WTC11 (cell line): ENCODE data around the gene SPSB2. TPM values are rescaled to one million over a fixed set of nuclear protein-coding genes. Genes with fewer than 3 reads are reported as not detected.
A peak's percentile ranks its signal among the peaks of the same experiment; 100 is the strongest.

ENCODE experiments used
- ATAC-seq: fragments of 200-7000 bp; cut with Tn5 transposase; 2 replicates; pipeline ENCODE4 v1.10.0; 2021; ENCODE audit warnings: mild to moderate bottlenecking, moderate library complexity
- CTCF ChIA-PET: fragments of 300-600 bp; sonication (Branson Sonifier 250); formaldehyde crosslinking; loops from one replicate; lab custom pipeline; 2021; ENCODE audit warnings: antibody characterized with exemption; lab: Charles Lee
- POLR2A ChIA-PET: fragments of 350-600 bp; sonication (Branson Sonifier 250); formaldehyde crosslinking; loops from one replicate; lab custom pipeline; 2021; ENCODE audit warnings: antibody characterized with exemption; lab: Charles Lee
- DNase-seq: peaks from one replicate; pipeline ENCODE4 v3.0.0; 2021; ENCODE audit warnings: low spot score
- H3K27ac Mint-ChIP-seq: 2 replicates; pipeline ENCODE4 v1.8.0; 2021; ENCODE audit warnings: mixed read lengths
- H3K27me3 Mint-ChIP-seq: 2 replicates; pipeline ENCODE4 v1.8.0; 2021; ENCODE audit warnings: low read depth, mild to moderate bottlenecking, moderate library complexity, mixed read lengths
- H3K36me3 Mint-ChIP-seq: 2 replicates; pipeline ENCODE4 v1.8.0; 2021; ENCODE audit warnings: mixed read lengths
- H3K4me1 Mint-ChIP-seq: 2 replicates; pipeline ENCODE4 v1.8.0; 2022; ENCODE audit warnings: mixed read lengths
- H3K4me3 Mint-ChIP-seq: 2 replicates; pipeline ENCODE4 v1.8.0; 2021; ENCODE audit warnings: mild to moderate bottlenecking, moderate library complexity, mixed read lengths
- H3K9me3 Mint-ChIP-seq: 2 replicates; pipeline ENCODE4 v1.8.0; 2021; ENCODE audit warnings: mixed read lengths
- CBFB ChIP-seq: sonication (generic); formaldehyde crosslinking; IDR thresholded peaks from 2 replicates; pipeline ENCODE4 v1.8.1; 2022; ENCODE audit warnings: mild to moderate bottlenecking, low read depth, missing genetic modification reagents
- CREB1 ChIP-seq: sonication (generic); formaldehyde crosslinking; IDR thresholded peaks from 2 replicates; pipeline ENCODE4 v1.8.0; 2023; ENCODE audit warnings: mild to moderate bottlenecking, missing genetic modification reagents
- ETV6 ChIP-seq: sonication (generic); formaldehyde crosslinking; IDR thresholded peaks from 2 replicates; pipeline ENCODE4 v1.8.1; 2022; ENCODE audit warnings: mild to moderate bottlenecking, missing genetic modification reagents
- FOXK1 ChIP-seq: sonication (generic); formaldehyde crosslinking; IDR thresholded peaks from 2 replicates; pipeline ENCODE4 v1.8.0; 2022; ENCODE audit warnings: mild to moderate bottlenecking, moderate library complexity, missing genetic modification reagents
- GRHL2 ChIP-seq: fragments of 250-450 bp; sonication (Bioruptor Pico); IDR thresholded peaks from 2 replicates; pipeline ENCODE4 v1.8.0; 2022; ENCODE audit warnings: mild to moderate bottlenecking, moderate library complexity; ENCODE audit not compliant: insufficient replicate concordance, severe bottlenecking
- NFATC4 ChIP-seq: fragments of 250-450 bp; sonication (Bioruptor Pico); IDR thresholded peaks from 2 replicates; pipeline ENCODE4 v1.9.0; 2021; ENCODE audit warnings: mild to moderate bottlenecking
- NR3C1 ChIP-seq: sonication (generic); formaldehyde crosslinking; conservative IDR thresholded peaks from 2 replicates; pipeline ENCODE4 v1.8.1; 2023; ENCODE audit warnings: low read depth, mild to moderate bottlenecking, missing genetic modification reagents
- SOX15 ChIP-seq: fragments of 250-450 bp; sonication (Bioruptor Pico); IDR thresholded peaks from 2 replicates; pipeline ENCODE4 v1.9.0; 2021; ENCODE audit warnings: mild to moderate bottlenecking
- TEAD1 ChIP-seq: sonication (generic); formaldehyde crosslinking; IDR thresholded peaks from 2 replicates; pipeline ENCODE4 v1.8.0; 2022; ENCODE audit warnings: mild to moderate bottlenecking, missing genetic modification reagents
- ZNF219 ChIP-seq: sonication (generic); formaldehyde crosslinking; IDR thresholded peaks from 2 replicates; pipeline ENCODE4 v1.8.0; 2023; ENCODE audit warnings: missing genetic modification reagents, mild to moderate bottlenecking, borderline replicate concordance
- ZNF232 ChIP-seq: sonication (generic); formaldehyde crosslinking; IDR thresholded peaks from 2 replicates; pipeline ENCODE4 v1.8.0; 2022; ENCODE audit warnings: mild to moderate bottlenecking, missing genetic modification reagents
- ZNF423 ChIP-seq: fragments of 250-450 bp; sonication (Bioruptor Pico); IDR thresholded peaks from 2 replicates; pipeline ENCODE4 v2.1.2; 2022; ENCODE audit warnings: mild to moderate bottlenecking, moderate library complexity
- ZNF671 ChIP-seq: fragments of 250-450 bp; sonication (Bioruptor Pico); IDR thresholded peaks from 2 replicates; pipeline ENCODE4 v1.8.0; 2021; ENCODE audit warnings: mild to moderate bottlenecking
- total RNA-seq: library from RNA; stranded (reverse); gene quantifications from 3 replicates; pipeline ENCODE4 v1.2.3, GENCODE V29; 2021
- TF ChIP-seq, protein P1 (sequence below): sonication (generic); formaldehyde crosslinking; IDR thresholded peaks from 2 replicates; pipeline ENCODE4 v1.8.0; 2022; ENCODE audit warnings: missing genetic modification reagents
- TF ChIP-seq, protein P2 (sequence below): sonication (generic); formaldehyde crosslinking; IDR thresholded peaks from 2 replicates; pipeline ENCODE4 v1.8.1; 2023; ENCODE audit warnings: mild to moderate bottlenecking, moderate library complexity, missing genetic modification reagents
- TF ChIP-seq, protein P3 (sequence below): fragments of 200-600 bp; IDR thresholded peaks from 2 replicates; pipeline ENCODE4 v1.8.0; 2022; ENCODE audit warnings: antibody characterized with exemption
- TF ChIP-seq, protein P4 (sequence below): fragments of 250-450 bp; sonication (Bioruptor Pico); IDR thresholded peaks from 2 replicates; pipeline ENCODE4 v1.9.0; 2021; ENCODE audit warnings: mild to moderate bottlenecking
- TF ChIP-seq, protein P5 (sequence below): sonication (generic); formaldehyde crosslinking; IDR thresholded peaks from 2 replicates; pipeline ENCODE4 v1.8.0; 2022; ENCODE audit warnings: mild to moderate bottlenecking, missing genetic modification reagents
- TF ChIP-seq, protein P6 (sequence below): fragments of 250-450 bp; sonication (Bioruptor Pico); conservative IDR thresholded peaks from 2 replicates; pipeline ENCODE4 v1.9.0; 2021; ENCODE audit warnings: mild to moderate bottlenecking
- TF ChIP-seq, protein P7 (sequence below): sonication (generic); formaldehyde crosslinking; IDR thresholded peaks from 2 replicates; pipeline ENCODE4 v1.8.1; 2023; ENCODE audit warnings: mild to moderate bottlenecking, missing genetic modification reagents

The SPSB2 gene
- total RNA-seq, 1 experiment from 2014 or later: 25.5 TPM

DNA sequence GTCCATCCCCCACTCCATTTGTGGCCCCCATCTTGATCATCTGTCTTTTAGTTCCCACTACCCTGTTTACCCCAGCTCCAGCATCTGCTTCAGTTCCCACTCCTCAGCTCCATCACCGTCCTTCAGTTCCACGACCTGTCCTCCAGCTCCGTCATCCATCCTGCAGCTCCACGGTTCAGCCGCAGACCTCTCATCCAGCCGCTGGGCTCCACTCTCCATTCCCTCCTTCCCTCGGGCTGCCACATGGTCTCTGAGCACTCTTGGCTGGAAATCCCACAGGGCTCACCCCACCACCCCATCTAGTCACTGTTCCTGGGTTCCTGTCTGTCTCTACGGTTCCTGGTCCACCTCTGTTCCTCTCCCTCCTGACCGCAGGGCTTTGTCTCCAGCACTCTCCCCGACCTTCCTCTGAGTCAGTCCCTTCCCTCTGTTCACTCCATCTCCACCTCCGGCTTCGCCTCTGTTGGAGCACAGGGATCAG lies 48.2 kb downstream of the SPSB2 start:
- peaks cover 51% of the 10 kb centered on the region for H3K27me3 Mint-ChIP-seq
- POLR2A ChIA-PET: interaction anchor here (0.6 to 1.5 kb wide), 6 partner anchors 44 to 71 kb away, joined by 3 to 5 read pairs (median 4); partner anchors contain the start of gene PTMS
- H3K36me3 Mint-ChIP-seq: peaks cover 5% of the 10 kb centered on the region; the same call in 1 of the 2 replicates
- no peaks in the 10 kb centered on the region for H3K9me3 Mint-ChIP-seq
- TF ChIP-seq SOX15 (CRISPR knock-in tag) (no peak), ZNF671 (CRISPR knock-in tag) (no peak), ZNF423 (CRISPR knock-in tag) (no peak), ZNF219 (no peak), FOXK1 (CRISPR knock-in tag) (no peak), ETV6 (CRISPR knock-in tag) (no peak), GRHL2 (CRISPR knock-in tag) (no peak), NR3C1 (CRISPR knock-in tag) (no peak), TEAD1 (no peak), CREB1 (CRISPR knock-in tag) (no peak), CBFB (CRISPR knock-in tag) (no peak), ZNF232 (CRISPR knock-in tag) (no peak), NFATC4 (CRISPR knock-in tag) (no peak)
- TF ChIP-seq, protein P1, sequence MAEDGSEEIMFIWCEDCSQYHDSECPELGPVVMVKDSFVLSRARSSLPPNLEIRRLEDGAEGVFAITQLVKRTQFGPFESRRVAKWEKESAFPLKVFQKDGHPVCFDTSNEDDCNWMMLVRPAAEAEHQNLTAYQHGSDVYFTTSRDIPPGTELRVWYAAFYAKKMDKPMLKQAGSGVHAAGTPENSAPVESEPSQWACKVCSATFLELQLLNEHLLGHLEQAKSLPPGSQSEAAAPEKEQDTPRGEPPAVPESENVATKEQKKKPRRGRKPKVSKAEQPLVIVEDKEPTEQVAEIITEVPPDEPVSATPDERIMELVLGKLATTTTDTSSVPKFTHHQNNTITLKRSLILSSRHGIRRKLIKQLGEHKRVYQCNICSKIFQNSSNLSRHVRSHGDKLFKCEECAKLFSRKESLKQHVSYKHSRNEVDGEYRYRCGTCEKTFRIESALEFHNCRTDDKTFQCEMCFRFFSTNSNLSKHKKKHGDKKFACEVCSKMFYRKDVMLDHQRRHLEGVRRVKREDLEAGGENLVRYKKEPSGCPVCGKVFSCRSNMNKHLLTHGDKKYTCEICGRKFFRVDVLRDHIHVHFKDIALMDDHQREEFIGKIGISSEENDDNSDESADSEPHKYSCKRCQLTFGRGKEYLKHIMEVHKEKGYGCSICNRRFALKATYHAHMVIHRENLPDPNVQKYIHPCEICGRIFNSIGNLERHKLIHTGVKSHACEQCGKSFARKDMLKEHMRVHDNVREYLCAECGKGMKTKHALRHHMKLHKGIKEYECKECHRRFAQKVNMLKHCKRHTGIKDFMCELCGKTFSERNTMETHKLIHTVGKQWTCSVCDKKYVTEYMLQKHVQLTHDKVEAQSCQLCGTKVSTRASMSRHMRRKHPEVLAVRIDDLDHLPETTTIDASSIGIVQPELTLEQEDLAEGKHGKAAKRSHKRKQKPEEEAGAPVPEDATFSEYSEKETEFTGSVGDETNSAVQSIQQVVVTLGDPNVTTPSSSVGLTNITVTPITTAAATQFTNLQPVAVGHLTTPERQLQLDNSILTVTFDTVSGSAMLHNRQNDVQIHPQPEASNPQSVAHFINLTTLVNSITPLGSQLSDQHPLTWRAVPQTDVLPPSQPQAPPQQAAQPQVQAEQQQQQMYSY (CRISPR knock-in tag): no peak
- TF ChIP-seq, protein P2, sequence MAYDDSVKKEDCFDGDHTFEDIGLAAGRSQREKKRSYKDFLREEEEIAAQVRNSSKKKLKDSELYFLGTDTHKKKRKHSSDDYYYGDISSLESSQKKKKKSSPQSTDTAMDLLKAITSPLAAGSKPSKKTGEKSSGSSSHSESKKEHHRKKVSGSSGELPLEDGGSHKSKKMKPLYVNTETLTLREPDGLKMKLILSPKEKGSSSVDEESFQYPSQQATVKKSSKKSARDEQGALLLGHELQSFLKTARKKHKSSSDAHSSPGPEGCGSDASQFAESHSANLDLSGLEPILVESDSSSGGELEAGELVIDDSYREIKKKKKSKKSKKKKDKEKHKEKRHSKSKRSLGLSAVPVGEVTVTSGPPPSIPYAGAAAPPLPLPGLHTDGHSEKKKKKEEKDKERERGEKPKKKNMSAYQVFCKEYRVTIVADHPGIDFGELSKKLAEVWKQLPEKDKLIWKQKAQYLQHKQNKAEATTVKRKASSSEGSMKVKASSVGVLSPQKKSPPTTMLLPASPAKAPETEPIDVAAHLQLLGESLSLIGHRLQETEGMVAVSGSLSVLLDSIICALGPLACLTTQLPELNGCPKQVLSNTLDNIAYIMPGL (CRISPR knock-in tag): no peak
- TF ChIP-seq, protein P3, sequence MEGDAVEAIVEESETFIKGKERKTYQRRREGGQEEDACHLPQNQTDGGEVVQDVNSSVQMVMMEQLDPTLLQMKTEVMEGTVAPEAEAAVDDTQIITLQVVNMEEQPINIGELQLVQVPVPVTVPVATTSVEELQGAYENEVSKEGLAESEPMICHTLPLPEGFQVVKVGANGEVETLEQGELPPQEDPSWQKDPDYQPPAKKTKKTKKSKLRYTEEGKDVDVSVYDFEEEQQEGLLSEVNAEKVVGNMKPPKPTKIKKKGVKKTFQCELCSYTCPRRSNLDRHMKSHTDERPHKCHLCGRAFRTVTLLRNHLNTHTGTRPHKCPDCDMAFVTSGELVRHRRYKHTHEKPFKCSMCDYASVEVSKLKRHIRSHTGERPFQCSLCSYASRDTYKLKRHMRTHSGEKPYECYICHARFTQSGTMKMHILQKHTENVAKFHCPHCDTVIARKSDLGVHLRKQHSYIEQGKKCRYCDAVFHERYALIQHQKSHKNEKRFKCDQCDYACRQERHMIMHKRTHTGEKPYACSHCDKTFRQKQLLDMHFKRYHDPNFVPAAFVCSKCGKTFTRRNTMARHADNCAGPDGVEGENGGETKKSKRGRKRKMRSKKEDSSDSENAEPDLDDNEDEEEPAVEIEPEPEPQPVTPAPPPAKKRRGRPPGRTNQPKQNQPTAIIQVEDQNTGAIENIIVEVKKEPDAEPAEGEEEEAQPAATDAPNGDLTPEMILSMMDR: no peak
- TF ChIP-seq, protein P4, sequence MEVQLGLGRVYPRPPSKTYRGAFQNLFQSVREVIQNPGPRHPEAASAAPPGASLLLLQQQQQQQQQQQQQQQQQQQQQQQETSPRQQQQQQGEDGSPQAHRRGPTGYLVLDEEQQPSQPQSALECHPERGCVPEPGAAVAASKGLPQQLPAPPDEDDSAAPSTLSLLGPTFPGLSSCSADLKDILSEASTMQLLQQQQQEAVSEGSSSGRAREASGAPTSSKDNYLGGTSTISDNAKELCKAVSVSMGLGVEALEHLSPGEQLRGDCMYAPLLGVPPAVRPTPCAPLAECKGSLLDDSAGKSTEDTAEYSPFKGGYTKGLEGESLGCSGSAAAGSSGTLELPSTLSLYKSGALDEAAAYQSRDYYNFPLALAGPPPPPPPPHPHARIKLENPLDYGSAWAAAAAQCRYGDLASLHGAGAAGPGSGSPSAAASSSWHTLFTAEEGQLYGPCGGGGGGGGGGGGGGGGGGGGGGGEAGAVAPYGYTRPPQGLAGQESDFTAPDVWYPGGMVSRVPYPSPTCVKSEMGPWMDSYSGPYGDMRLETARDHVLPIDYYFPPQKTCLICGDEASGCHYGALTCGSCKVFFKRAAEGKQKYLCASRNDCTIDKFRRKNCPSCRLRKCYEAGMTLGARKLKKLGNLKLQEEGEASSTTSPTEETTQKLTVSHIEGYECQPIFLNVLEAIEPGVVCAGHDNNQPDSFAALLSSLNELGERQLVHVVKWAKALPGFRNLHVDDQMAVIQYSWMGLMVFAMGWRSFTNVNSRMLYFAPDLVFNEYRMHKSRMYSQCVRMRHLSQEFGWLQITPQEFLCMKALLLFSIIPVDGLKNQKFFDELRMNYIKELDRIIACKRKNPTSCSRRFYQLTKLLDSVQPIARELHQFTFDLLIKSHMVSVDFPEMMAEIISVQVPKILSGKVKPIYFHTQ (CRISPR knock-in tag): no peak
- TF ChIP-seq, protein P5, sequence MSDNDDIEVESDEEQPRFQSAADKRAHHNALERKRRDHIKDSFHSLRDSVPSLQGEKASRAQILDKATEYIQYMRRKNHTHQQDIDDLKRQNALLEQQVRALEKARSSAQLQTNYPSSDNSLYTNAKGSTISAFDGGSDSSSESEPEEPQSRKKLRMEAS (CRISPR knock-in tag): no peak
- TF ChIP-seq, protein P6, sequence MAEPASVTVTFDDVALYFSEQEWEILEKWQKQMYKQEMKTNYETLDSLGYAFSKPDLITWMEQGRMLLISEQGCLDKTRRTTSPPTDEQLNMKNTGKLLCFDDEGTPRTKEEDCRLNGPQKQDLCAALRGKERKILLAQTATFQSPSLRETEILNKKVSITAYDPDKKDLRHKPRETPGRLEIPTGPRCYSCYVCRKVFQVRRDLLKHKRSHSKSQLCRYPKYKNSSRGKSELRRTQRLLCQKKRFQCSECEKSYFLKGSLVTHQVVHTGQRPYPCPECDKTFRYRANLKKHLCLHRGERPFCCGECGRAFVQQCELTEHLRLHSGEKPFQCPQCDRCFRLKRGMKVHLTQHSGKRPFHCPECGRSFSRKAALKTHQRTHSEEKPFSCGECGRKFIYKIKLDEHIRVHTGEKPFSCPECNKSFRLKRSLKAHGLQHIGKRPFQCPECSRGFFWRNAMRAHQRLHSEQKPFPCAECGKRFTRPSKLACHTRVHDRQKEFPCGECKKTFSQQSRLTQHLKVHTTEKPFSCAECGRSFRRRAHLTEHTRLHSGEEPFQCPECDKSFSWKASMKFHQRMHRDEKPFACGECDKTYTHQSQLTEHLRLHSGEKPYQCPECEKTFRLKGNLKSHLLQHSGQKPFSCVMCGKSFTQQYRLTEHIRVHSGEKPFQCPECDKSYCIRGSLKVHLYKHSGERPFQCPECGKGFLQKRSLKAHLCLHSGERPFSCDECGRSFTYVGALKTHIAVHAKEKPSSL: no peak
- TF ChIP-seq, protein P7, sequence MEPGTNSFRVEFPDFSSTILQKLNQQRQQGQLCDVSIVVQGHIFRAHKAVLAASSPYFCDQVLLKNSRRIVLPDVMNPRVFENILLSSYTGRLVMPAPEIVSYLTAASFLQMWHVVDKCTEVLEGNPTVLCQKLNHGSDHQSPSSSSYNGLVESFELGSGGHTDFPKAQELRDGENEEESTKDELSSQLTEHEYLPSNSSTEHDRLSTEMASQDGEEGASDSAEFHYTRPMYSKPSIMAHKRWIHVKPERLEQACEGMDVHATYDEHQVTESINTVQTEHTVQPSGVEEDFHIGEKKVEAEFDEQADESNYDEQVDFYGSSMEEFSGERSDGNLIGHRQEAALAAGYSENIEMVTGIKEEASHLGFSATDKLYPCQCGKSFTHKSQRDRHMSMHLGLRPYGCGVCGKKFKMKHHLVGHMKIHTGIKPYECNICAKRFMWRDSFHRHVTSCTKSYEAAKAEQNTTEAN (CRISPR knock-in tag): no peak
- peak overlapping the region; percentile 78 for H3K4me3 Mint-ChIP-seq
- DNase-seq: no peak
- CTCF ChIA-PET: interaction anchor here (0.6 to 8.9 kb wide), 30 partner anchors 9 to 204 kb away, joined by 3 to 112 read pairs (median 4); partner anchors contain the start of genes ACRBP, CDCA3, COPS7A and GNB3
- no peak overlapping the region for H3K27ac Mint-ChIP-seq
- H3K4me1 Mint-ChIP-seq: peaks cover 64% of the 10 kb centered on the region
- ATAC-seq: no peak
